Effector memory CD8-positive, alpha-beta T cell (primary cell): ENCODE measurements around the gene TBC1D5.
A peak's percentile ranks its signal among the peaks of the same experiment; 100 is the strongest.
"Not testable (repeated sequence)": the region's sequence is repeated elsewhere in the genome, so short reads cannot be mapped to it uniquely, and the experiment has no call there.

ENCODE experiments used
- ATAC-seq: fragments of 150-1000 bp; cut with Tn5 transposase; replicated peaks from 2 replicates; pipeline ENCODE4 v1.10.0; 2021; ENCODE audit warnings: mild to moderate bottlenecking, moderate library complexity
- DNase-seq, 3 experiments: peaks; one replicate each; pipeline ENCODE4 v3.0.0; 2021
- H3K27ac Mint-ChIP-seq, 2 donors: one replicate each; pipeline ENCODE4 v1.8.0; 2022; ENCODE audit warnings: mild to moderate bottlenecking in 2 of 2, mixed read lengths in 2 of 2, moderate library complexity in 2 of 2
- H3K27me3 Mint-ChIP-seq, 2 donors: one replicate each; pipeline ENCODE4 v1.8.0; 2022; ENCODE audit warnings: mixed read lengths in 2 of 2
- H3K36me3 Mint-ChIP-seq: one replicate; pipeline ENCODE4 v1.8.0; 2022; ENCODE audit warnings: mild to moderate bottlenecking, moderate library complexity, mixed read lengths; ENCODE audit not compliant: insufficient read depth
- H3K4me1 Mint-ChIP-seq, 2 donors: one replicate each; pipeline ENCODE4 v1.8.0; 2022; ENCODE audit warnings: low read depth in 2 of 2, mixed read lengths in 2 of 2
- H3K4me3 Mint-ChIP-seq, 2 donors: one replicate each; pipeline ENCODE4 v1.8.0; 2022; ENCODE audit warnings: mild to moderate bottlenecking in 2 of 2, mixed read lengths in 2 of 2, moderate library complexity in 2 of 2
- H3K9me3 Mint-ChIP-seq, 2 donors: one replicate each; pipeline ENCODE4 v1.8.0; 2022; ENCODE audit warnings: mixed read lengths in 2 of 2

TBC1D5 gene

GRCh38 chr3:17742880-17743657, 638 bp upstream of the TBC1D5 start:
- Mint-ChIP-seq H3K27me3 (no peaks in the 10 kb centered on the region), H3K27ac (peak overlapping the region; percentile 91), H3K36me3 (peaks cover 20% of the 10 kb centered on the region), H3K4me3 (peak overlapping the region; percentile 87 to 92), H3K4me1 (peaks cover 25 to 32% of the 10 kb centered on the region in 2 donors), H3K9me3 (no peaks in the 10 kb centered on the region)
- no peak for DNase-seq
- ATAC-seq, result peak; percentile 5

GRCh38 chr3:17741621-17742101, 770 bp downstream of the TBC1D5 start:
- peak overlapping the region; percentile 91 for H3K27ac Mint-ChIP-seq
- no peak for DNase-seq
- peaks cover 20% of the 10 kb centered on the region for H3K36me3 Mint-ChIP-seq
- peak overlapping the region; percentile 87 to 92 for H3K4me3 Mint-ChIP-seq
- H3K4me1 Mint-ChIP-seq, result peaks cover 31 to 41% of the 10 kb centered on the region in 2 donors
- H3K9me3 Mint-ChIP-seq, result no peaks in the 10 kb centered on the region
- H3K27me3 Mint-ChIP-seq, result no peaks in the 10 kb centered on the region
- no peak for ATAC-seq

GRCh38 chr3:17740721-17741141, 1.7 kb downstream of the TBC1D5 start:
- DNase-seq (no peak), ATAC-seq (no peak)
- no peaks in the 10 kb centered on the region for H3K27me3 Mint-ChIP-seq
- H3K9me3 Mint-ChIP-seq, result no peaks in the 10 kb centered on the region
- H3K4me1 Mint-ChIP-seq, result peaks cover 32 to 41% of the 10 kb centered on the region in 2 donors
- peak overlapping the region; percentile 91 for H3K27ac Mint-ChIP-seq
- peaks cover 20% of the 10 kb centered on the region for H3K36me3 Mint-ChIP-seq
- peak overlapping the region; percentile 87 to 92 for H3K4me3 Mint-ChIP-seq

GRCh38 chr3:17738921-17739320, 3.5 kb downstream of the TBC1D5 start:
- ATAC-seq, result no peak
- Mint-ChIP-seq H3K4me3 (no peak overlapping the region), H3K27ac (peak overlapping the region in 1 of 2 donors; percentile 46), H3K36me3 (peaks cover 16% of the 10 kb centered on the region), H3K9me3 (no peaks in the 10 kb centered on the region), H3K27me3 (no peaks in the 10 kb centered on the region), H3K4me1 (peaks cover 34 to 47% of the 10 kb centered on the region in 2 donors)
- no peak for DNase-seq

DNA sequence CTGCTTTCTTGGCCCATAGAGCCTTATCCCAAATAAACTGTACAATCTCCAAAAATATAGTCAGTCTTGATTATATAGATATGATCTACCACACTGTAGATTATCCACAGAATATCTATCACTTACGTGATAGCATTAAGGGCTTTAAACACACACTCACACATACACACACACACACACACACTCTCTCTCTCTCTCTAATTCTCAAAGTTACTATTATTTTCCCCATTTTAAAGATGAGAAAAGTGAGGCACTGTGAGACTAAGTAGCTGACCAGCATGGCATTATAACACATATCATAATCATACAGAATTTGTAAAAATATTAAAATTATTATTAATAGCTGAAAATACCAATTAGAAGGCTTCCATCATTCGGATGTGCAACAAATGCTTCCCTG, 4.2 kb downstream of the TBC1D5 start:
- DNase-seq (no peak), ATAC-seq (no peak)
- Mint-ChIP-seq H3K9me3 (no peaks in the 10 kb centered on the region), H3K4me1 (peaks cover 34 to 46% of the 10 kb centered on the region in 2 donors), H3K36me3 (peaks cover 16% of the 10 kb centered on the region), H3K4me3 (no peak overlapping the region), H3K27ac (no peak overlapping the region), H3K27me3 (no peaks in the 10 kb centered on the region)

DNA sequence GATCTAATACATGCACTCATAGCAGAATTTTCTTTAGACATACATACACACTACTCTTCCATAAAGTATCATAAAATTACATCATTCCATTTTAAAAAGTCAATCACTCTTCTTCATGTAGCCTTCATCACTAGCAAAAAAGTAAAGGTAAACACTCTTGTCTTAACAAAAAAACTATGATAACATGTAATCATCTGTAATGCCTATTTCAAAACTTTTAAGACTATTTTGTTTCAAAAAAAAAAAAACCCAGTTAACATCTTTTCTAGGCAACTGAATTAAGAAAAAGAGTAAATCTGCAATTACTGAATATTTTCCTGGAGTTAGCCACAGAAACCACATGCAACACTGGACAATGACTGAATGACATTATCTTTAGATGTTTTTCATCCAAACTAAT, 4.8 kb downstream of the TBC1D5 start:
- peaks cover 13% of the 10 kb centered on the region for H3K36me3 Mint-ChIP-seq
- no peaks in the 10 kb centered on the region for H3K9me3 Mint-ChIP-seq
- DNase-seq (no peak), ATAC-seq (no peak)
- peak overlapping the region in 1 of 2 donors; percentile 72 for H3K27ac Mint-ChIP-seq
- peaks cover 36 to 46% of the 10 kb centered on the region in 2 donors for H3K4me1 Mint-ChIP-seq
- H3K27me3 Mint-ChIP-seq, result no peaks in the 10 kb centered on the region
- no peak overlapping the region for H3K4me3 Mint-ChIP-seq

- H3K36me3 Mint-ChIP-seq, result peaks cover 11% of the 10 kb centered on the region
- H3K27ac Mint-ChIP-seq, H3K9me3 Mint-ChIP-seq, H3K27me3 Mint-ChIP-seq, DNase-seq, H3K4me3 Mint-ChIP-seq, ATAC-seq: not testable (repeated sequence)
- peaks cover 33 to 42% of the 10 kb centered on the region in 2 donors for H3K4me1 Mint-ChIP-seq
These were observed 7.1 kb downstream of the TBC1D5 start for GRCh38 chr3:17735362-17735761.

DNA sequence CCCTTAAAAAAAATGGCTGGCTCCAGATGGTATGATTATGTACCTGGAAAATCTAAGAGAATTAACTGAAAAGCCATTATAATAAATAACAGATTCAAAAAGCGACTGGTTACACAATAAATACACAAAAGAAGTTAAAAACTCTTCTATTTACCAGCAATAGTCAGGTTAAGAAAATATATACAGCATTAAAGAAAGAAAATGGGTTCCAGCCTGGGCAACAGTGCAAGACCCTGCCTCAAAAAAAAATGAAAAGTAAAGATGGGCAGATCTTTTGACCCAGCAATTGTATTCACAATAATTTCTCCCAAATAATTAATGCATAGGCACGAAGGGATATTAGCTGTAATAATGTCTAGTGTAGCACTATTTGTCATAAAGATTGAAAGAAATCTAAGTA, 8.7 kb downstream of the TBC1D5 start:
- Mint-ChIP-seq H3K4me3 (no peak overlapping the region), H3K4me1 (peaks cover 30 to 37% of the 10 kb centered on the region in 2 donors), H3K27ac (no peak overlapping the region), H3K9me3 (no peaks in the 10 kb centered on the region), H3K36me3 (peaks cover 8% of the 10 kb centered on the region), H3K27me3 (no peaks in the 10 kb centered on the region)
- DNase-seq (no peak), ATAC-seq (no peak)

- Mint-ChIP-seq H3K27ac (peak overlapping the region in 1 of 2 donors; percentile 3), H3K4me3 (no peak overlapping the region), H3K9me3 (no peaks in the 10 kb centered on the region), H3K27me3 (no peaks in the 10 kb centered on the region), H3K4me1 (peaks cover 29 to 34% of the 10 kb centered on the region in 2 donors), H3K36me3 (peaks cover 8% of the 10 kb centered on the region)
- no peak for ATAC-seq
- DNase-seq, result no peak
These were observed 9.2 kb downstream of the TBC1D5 start for GRCh38 chr3:17733215-17733614.

GRCh38 chr3:17730318-17730967, 12.0 kb downstream of the TBC1D5 start:
- Mint-ChIP-seq H3K9me3 (no peaks in the 10 kb centered on the region), H3K4me1 (peaks cover 18 to 25% of the 10 kb centered on the region in 2 donors), H3K27ac (peak overlapping the region in 1 of 2 donors; percentile 27), H3K36me3 (peaks cover 13% of the 10 kb centered on the region), H3K4me3 (no peak overlapping the region), H3K27me3 (no peaks in the 10 kb centered on the region)
- DNase-seq (no peak), ATAC-seq (no peak)

DNA sequence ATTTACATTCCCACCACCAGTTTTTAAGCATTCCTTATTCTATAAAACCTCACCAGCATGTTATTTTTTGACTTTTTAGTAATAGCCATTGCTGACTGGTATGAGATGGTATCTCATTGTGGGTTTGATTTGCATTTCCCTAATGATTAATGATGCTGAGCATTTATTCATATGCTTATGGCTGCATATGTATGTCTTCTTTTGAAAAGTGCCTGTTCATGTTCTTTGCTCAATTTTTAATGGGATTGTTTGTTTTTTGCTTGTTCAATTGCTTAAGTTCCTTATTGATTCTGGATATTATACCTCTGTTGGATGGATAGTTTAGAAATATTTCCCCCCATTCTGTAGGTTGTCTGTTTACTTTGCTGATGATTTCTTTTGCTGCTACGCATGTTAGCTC, 16.1 kb downstream of the TBC1D5 start:
- Mint-ChIP-seq H3K4me1 (peaks cover 7 to 17% of the 10 kb centered on the region in 2 donors), H3K27ac (no peak overlapping the region), H3K4me3 (no peak overlapping the region), H3K9me3 (no peaks in the 10 kb centered on the region), H3K36me3 (peaks cover 16% of the 10 kb centered on the region), H3K27me3 (no peaks in the 10 kb centered on the region)
- DNase-seq (no peak), ATAC-seq (no peak)

GRCh38 chr3:17725844-17726243, 16.6 kb downstream of the TBC1D5 start:
- H3K9me3 Mint-ChIP-seq, DNase-seq, H3K4me3 Mint-ChIP-seq, ATAC-seq, H3K27ac Mint-ChIP-seq, H3K27me3 Mint-ChIP-seq: not testable (repeated sequence)
- peaks cover 11% of the 10 kb centered on the region for H3K36me3 Mint-ChIP-seq
- peaks cover 5 to 16% of the 10 kb centered on the region in 2 donors for H3K4me1 Mint-ChIP-seq

- no peak overlapping the region for H3K27ac Mint-ChIP-seq
- no peaks in the 10 kb centered on the region for H3K27me3 Mint-ChIP-seq
- peaks cover 11% of the 10 kb centered on the region for H3K36me3 Mint-ChIP-seq
- H3K4me1 Mint-ChIP-seq, result peaks cover 1 to 17% of the 10 kb centered on the region in 2 donors
- no peak overlapping the region for H3K4me3 Mint-ChIP-seq
- no peak for ATAC-seq
- H3K9me3 Mint-ChIP-seq, result no peaks in the 10 kb centered on the region
- no peak for DNase-seq
These were observed 17.5 kb downstream of the TBC1D5 start for GRCh38 chr3:17724948-17725347.

DNA sequence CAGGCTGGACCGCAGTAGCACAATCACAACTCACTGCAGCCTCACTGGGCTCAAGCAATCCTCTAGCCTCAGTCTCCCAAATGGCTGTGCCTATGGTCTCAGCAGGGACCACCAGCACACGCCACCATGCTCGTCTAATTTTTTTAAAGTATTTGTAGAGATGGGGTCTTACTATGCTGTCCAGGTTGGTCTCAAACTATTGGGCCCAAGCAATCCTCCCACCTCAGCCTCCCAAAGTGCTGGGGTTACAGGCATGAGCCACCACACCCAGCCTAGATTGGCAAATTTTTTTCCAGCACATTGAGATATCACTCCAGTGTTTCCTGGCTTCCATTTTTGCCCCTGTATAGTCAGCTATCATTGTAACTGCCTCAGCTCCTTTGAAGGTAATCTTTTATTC, 18.3 kb downstream of the TBC1D5 start:
- Mint-ChIP-seq H3K9me3 (no peaks in the 10 kb centered on the region), H3K27ac (no peak overlapping the region), H3K27me3 (no peaks in the 10 kb centered on the region), H3K4me1 (peaks cover under 1 to 17% of the 10 kb centered on the region in 2 donors), H3K4me3 (no peak overlapping the region), H3K36me3 (peaks cover 11% of the 10 kb centered on the region)
- DNase-seq (no peak), ATAC-seq (no peak)
